ENCODE measurements around the gene CD37. TPM values are rescaled to one million over a fixed set of nuclear protein-coding genes. Genes with fewer than 3 reads are reported as not detected.

The CD37 gene
- polyA plus RNA-seq, 1 of the 3 experiments (the other 2 are of a cell fraction) = not detected

- ChIA-PET POLR2A (no interaction called here), CTCF (no interaction called here)
- H3K27ac ChIP-seq (ENCODE audit: low read depth in 2 of 2, low read length in 1 of 2) = no peak overlapping the region
- peaks cover 0 to 6% of the 10 kb centered on the region in 2 experiments; a peak in 1 of 4 replicates for H3K4me1 ChIP-seq (ENCODE audit: control insufficient read depth in 1 of 2, insufficient read depth in 2 of 2, low read depth in 1 of 2, low read length in 1 of 2)
- DNase-seq = no peak
- no peak overlapping the region for H3K4me2 ChIP-seq
- no peaks in the 10 kb centered on the region for H3K9me2 ChIP-seq
- H3K9me3 ChIP-seq = no peaks in the 10 kb centered on the region
- no peak overlapping the region for H3K9ac ChIP-seq
- H3K27me3 ChIP-seq (ENCODE audit: insufficient read depth) = no peaks in the 10 kb centered on the region
- no peak for TF ChIP-seq TAF1 (IDR thresholded peaks at IDR 0.05; ENCODE audit: borderline replicate concordance, low read depth, low read length)
- TF ChIP-seq TEAD4 (IDR thresholded peaks at IDR 0.05; ENCODE audit: borderline replicate concordance, insufficient read depth) = no peak
- TF ChIP-seq EP300 (IDR thresholded peaks at IDR 0.05; ENCODE audit: borderline replicate concordance in 1 of 2, low read depth in 1 of 2, low read length in 1 of 2) = no peak
- TF ChIP-seq FOXM1 (IDR thresholded peaks at IDR 0.05; ENCODE audit: low read depth) = no peak
- no peak for TF ChIP-seq IRF3 (IDR thresholded peaks at IDR 0.05; ENCODE audit: low read depth, low read length)
- TF ChIP-seq RFX5 (IDR thresholded peaks at IDR 0.05; ENCODE audit: low read length) = no peak
- no peak for TF ChIP-seq RCOR1 (IDR thresholded peaks at IDR 0.05; ENCODE audit: low read length)
- no peak for TF ChIP-seq RXRA (IDR thresholded peaks at IDR 0.05; ENCODE audit: borderline replicate concordance, low read depth)
- TF ChIP-seq NFIC (IDR thresholded peaks at IDR 0.05; ENCODE audit: borderline replicate concordance) = no peak
- no peak for TF ChIP-seq PBX3 (IDR thresholded peaks at IDR 0.05)
- TF ChIP-seq, protein P1, sequence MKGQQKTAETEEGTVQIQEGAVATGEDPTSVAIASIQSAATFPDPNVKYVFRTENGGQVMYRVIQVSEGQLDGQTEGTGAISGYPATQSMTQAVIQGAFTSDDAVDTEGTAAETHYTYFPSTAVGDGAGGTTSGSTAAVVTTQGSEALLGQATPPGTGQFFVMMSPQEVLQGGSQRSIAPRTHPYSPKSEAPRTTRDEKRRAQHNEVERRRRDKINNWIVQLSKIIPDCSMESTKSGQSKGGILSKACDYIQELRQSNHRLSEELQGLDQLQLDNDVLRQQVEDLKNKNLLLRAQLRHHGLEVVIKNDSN (IDR thresholded peaks at IDR 0.05; ENCODE audit: borderline replicate concordance, low read depth) = no peak
- no peak for TF ChIP-seq POLR2AphosphoS5 (IDR thresholded peaks at IDR 0.05; ENCODE audit: low read depth, low read length)
- TF ChIP-seq, protein P2, sequence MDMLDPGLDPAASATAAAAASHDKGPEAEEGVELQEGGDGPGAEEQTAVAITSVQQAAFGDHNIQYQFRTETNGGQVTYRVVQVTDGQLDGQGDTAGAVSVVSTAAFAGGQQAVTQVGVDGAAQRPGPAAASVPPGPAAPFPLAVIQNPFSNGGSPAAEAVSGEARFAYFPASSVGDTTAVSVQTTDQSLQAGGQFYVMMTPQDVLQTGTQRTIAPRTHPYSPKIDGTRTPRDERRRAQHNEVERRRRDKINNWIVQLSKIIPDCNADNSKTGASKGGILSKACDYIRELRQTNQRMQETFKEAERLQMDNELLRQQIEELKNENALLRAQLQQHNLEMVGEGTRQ (IDR thresholded peaks at IDR 0.05; ENCODE audit: borderline replicate concordance, low read depth, low read length) = no peak
- no peak overlapping the region for H2AFZ ChIP-seq (ENCODE audit: low read depth)
- H3K36me3 ChIP-seq (replicated peaks in 1 of 2; ENCODE audit: control insufficient read depth in 1 of 2, insufficient read depth in 2 of 2, low read length in 1 of 2) = peaks cover 5 to 12% of the 10 kb centered on the region in 2 experiments
- no peak overlapping the region for H3K4me3 ChIP-seq (ENCODE audit: low read depth in 2 of 2, low read length in 1 of 2)
- H4K20me1 ChIP-seq (ENCODE audit: insufficient read depth) = peaks cover 2% of the 10 kb centered on the region; the same call in 1 of the 2 replicates
- 82% methylated on average over 16 of the region's 19 CpGs for WGBS (ENCODE audit: low lambda C conversion rate)
- no peaks in the 10 kb centered on the region for H3K79me2 ChIP-seq (ENCODE audit: insufficient read depth)
- peaks cover 2% of the 10 kb centered on the region for H3F3A ChIP-seq (replicated peaks; ENCODE audit: insufficient read depth)
These were observed 2.2 kb downstream of the CD37 start for GRCh38 chr19:49337267-49338022.

Measured in SK-N-SH (cell line).